Ammon's horn (tissue), 1 donor: ENCODE results near the gene IFNB1.

ENCODE experiments used
- DNase-seq: peaks from one replicate; pipeline ENCODE4 v3.0.0-alpha.2; 2016; ENCODE audit warnings: low spot score

IFNB1 gene

DNA sequence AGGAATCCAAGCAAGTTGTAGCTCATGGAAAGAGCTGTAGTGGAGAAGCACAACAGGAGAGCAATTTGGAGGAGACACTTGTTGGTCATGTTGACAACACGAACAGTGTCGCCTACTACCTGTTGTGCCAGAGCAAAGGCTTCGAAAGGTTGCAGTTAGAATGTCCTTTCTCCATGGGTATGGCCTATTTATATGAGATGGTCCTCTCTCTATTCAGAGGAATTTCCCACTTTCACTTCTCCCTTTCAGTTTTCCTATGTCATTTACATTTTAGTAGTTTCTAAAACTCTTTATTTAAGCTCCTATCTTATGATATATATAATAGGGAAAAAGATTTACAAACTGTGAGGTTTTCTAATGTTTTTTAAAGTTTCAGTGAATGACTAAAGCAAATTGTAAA, at the start of gene IFNB1:
Gene IFNB1, minus strand, starts transcription at position 162 of the 400 bp plus-strand sequence. Its CDS starts 73 bp downstream, at position 89.
- no peak for DNase-seq

GRCh38 chr9:21121595-21122251, 44.0 kb upstream of the IFNB1 start:
- no peak for DNase-seq

GRCh38 chr9:21121079-21121478, 43.3 kb upstream of the IFNB1 start:
- no peak for DNase-seq

DNA sequence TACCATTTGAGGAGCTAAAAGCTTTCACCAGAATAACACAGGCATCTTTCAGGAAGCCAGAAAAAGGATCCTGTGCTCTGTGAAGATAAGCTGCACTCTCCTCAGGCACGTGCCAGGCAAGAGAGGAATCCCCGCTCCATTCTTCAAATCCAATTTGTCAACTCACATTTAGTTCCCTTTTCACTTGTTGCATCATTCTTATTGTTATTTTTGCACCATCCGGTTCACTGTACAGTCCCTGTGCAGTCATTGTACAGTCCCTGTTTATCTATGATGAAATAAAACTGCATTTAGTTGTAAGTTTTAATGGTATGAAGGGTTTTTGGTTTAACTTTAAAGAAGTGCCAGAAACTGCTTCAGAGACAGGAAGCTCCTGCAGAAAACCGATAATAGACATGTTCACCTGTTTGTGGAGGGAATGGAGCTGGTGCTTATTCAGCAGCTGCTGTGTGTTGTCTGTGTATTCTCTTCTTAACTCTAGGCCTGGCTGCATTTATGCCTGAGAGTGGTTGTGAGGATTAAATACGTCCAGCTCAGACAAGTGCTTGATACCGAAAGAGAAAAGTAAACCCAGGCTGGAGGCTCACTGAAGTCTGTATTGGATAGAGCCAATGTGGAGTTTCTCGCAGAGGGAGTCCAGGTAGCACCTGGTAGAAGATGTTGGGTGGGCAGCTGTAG, 41.5 kb upstream of the IFNB1 start:
- DNase-seq, result no peak

GRCh38 chr9:21114311-21114710, 36.6 kb upstream of the IFNB1 start:
- no peak for DNase-seq

DNA sequence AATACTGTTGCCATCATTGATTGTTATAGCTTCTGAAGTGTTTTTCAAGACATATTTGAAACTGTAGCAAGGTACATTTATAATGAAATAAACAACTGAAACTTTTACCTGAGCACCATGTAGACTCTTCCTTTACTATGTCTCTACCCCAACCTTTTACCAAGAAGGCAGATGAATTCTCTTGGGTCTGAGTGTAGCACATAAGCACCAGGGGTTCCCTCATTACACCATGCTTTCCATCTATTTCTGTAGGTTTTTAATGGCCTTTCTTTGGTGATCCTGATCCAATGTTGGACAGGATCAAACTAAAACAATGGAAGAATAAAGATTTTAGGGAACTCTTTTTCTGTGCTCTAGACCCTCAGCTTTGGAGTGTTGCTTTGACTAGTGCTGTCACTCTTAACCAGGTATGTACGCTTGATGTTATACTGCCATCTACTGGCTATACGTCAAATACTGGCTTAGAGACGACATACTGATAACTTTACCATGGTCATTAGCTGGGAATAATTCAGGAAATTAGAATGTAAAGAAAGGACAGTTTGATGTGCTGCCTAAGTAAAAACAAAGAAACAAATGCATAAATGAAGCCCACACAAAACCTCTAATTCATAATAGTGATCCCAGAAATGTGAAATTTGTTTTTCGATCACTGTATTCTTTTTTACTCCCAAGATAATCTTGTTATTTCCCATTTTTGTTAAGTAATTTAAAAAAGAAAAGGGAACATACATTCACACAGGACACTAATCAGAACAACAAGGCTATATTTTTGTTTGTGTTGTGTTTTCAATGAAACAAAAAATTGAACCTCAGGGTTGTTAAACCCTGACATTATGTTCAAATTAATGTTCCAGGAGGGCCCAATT, 33.2 kb upstream of the IFNB1 start:
- DNase-seq, result peak; percentile 87

DNA sequence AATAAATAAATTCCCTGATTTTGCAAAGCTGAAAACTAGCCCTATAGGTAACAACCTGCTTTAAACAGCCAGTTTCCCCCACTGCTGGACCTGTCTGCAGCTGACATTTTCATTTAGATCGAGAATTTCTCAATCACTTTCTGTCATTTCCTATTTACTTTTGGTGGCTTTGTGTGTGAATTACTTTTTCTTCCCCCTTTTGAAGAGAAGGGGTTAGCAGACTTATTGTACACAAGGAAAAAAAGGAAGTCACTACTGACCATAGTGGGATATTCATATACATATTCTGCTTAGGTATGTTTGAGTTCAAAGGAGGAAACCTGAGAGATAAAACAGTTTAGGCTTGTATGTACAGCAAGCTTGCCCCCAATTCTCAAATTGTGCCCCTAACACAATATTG, 27.0 kb upstream of the IFNB1 start:
- DNase-seq, result peak; percentile 22

DNA sequence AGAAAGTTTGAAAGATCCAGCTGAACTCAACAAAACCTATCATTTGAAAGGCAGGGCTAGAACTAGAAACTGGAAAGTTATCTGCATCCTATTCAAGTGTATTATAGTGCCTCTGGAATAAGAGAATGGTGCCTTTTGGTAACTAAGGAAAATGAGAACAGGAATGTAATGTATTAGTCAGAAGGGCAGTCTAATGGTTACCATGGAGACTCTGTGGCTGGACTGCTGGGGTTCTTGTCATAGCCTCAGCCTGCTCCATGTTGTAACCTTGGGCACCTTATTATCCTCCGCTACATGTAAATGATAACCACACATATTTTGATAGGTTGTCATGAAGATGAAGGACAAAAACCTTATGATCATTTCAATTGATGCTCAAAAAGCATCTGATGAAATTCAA, 24.6 kb upstream of the IFNB1 start:
- no peak for DNase-seq

DNA sequence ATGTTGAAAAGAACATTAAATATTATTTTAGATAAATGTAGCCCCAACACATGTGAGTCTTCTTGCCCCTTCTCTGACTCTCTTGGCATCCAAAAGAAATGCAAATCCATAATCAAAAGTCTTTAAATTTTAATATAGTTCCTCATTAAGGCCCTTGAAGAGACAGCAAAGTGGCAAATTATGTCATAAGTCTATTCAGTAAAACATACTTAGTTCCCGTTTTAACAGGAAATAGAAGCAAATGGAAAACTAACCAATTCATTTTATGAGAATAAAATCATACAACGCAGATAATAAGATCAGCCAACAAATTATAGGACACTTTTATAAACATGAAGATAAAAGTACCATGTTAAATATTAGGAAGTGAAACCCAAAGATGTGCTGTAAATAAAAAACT, 20.1 kb upstream of the IFNB1 start:
- DNase-seq, result no peak

GRCh38 chr9:21096901-21097255, 19.1 kb upstream of the IFNB1 start:
- no peak for DNase-seq

DNA sequence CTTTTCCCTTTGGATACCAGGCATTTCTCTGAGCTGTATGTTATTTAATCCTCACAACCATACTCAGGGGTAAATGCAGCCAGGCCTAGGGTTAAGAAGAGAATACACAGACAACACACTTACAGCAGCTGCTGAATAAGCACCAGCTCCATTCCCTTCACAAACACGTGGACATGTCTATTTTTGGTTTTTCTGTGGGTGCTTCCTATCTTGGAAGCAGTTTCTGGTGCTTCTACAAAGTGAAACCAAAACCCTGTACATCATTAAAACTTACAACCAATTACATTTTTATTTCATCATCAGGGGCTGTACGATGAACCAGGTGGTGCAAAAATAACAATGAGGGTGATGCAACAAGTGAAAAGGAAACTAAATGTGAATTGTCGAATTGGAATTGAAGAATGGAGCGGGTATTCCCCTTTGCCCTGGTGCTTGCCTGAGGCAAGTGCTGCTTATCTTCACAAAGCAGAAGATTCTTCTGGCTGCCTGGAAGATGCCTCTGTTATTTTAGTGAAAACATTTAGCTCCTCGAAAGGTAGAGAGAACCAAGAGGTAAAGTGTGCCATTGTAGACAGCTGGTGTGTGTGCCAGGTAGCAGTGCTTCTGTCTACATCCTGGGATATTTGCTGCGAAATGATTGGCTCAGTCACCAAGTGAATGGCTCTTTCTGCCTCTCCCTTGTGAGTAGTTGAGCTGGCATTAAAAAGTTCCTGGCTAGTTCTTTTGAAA, 18.6 kb upstream of the IFNB1 start:
- peak; percentile 45 for DNase-seq

DNA sequence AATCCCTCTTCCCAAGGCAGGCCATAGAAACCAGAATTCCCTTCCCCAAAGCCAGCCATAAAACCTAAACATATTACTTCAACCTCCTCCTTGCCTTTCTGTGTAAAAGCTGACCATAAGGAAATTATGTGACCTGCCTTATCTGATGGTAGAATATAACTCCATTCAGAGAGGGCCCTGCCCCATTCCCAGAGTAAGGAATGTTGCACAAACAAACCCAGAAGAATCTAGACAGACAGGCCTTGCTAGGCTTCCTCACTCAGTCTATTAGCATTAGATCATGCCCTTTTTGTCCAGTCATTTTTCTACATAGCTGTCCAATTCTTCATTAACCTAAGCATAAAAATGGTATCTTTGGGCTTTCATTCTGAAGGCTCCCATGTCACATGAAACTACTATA, 17.8 kb upstream of the IFNB1 start:
- DNase-seq, result no peak

GRCh38 chr9:21086538-21086937, 8.8 kb upstream of the IFNB1 start:
- DNase-seq, result no peak

GRCh38 chr9:21085005-21085404, 7.3 kb upstream of the IFNB1 start:
- DNase-seq, result no peak

GRCh38 chr9:21084242-21084850, 6.6 kb upstream of the IFNB1 start:
- DNase-seq, result no peak

- no peak for DNase-seq
These were observed 4.9 kb upstream of the IFNB1 start for GRCh38 chr9:21082671-21083070.

DNA sequence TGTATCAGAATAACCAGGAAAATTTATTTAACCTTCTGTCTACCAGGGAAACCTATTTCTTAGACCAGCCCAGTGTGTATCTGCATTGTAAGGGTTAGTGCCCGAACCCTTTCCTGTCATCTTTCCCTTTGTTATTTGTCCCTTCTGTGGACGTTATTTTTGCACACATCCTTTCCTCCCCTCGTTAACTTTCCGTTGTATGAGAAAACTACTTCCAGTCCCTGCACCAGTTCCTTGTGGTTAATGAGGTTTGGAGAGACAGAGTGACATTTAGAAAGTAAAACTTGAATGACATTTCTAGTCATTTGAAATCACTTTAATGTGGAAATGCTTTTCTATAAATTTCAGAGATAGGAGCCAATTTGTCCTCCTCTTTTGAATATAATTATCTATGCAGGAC, 4.3 kb upstream of the IFNB1 start:
- DNase-seq, result no peak

- DNase-seq, result no peak
These were observed 3.7 kb upstream of the IFNB1 start for GRCh38 chr9:21081451-21081850.

DNA sequence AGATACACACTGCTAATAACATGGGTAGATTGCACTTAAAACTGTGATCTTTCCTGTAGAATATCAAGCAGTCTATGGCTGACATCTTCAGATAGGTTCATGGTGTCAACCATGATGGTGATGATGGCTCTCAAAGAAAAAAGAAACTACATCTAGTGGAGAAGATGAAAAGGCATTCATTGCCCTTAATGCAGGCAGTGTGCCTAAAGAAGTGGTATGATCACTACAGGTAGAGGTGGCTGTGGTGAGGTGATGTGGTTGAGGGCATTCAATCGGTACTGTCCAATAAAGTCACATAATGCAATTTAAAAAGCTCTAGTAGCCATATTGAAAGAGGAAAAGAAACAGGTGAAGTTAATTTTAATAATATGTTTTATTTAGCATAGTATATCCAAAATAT, 3.1 kb upstream of the IFNB1 start:
- no peak for DNase-seq

DNA sequence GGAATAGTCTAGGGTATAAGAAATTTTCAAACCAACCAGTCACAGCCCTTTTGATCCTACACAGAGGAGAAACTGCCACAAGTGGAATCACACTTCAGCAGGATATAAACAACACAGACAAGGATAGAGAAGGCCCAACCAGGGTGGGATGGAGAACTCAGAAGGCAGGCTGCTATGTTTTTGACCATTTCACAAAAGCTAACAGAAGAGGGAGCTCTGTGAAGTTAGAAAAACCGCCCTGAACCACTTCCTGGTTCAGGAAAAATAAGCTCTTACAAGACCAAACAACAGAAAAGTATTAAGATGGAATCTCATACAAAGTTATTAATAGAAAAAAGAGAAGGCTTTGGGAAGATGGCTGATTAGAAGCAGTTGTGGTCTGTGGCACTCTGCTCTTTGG, 960 bp upstream of the IFNB1 start:
- no peak for DNase-seq

GRCh38 chr9:21075484-21075883, 2.3 kb downstream of the IFNB1 start:
- DNase-seq, result no peak

GRCh38 chr9:21070906-21071305, 6.8 kb downstream of the IFNB1 start:
- DNase-seq, result no peak
